H1 (cell line): ENCODE data around the gene CACNA1C. TPM values are rescaled to one million over a fixed set of nuclear protein-coding genes. Genes with fewer than 3 reads are reported as not detected.

Experiments used
- CTCF ChIA-PET: fragments of 300-600 bp; sonication (Branson Sonifier 250); formaldehyde crosslinking; loops from one replicate; lab custom pipeline; 2021; ENCODE audit not compliant: partially characterized antibody; lab: Charles Lee
- POLR2A ChIA-PET: fragments of 300-600 bp; sonication (Branson Sonifier 250); formaldehyde crosslinking; loops from one replicate; lab custom pipeline; 2021; ENCODE audit warnings: inconsistent platforms; ENCODE audit not compliant: partially characterized antibody; lab: Charles Lee
- DNase-seq, 2 experiments: peaks; one replicate each; pipeline versions ENCODE4 v3.0.0 to v3.0.0-alpha.2; 2010 to 2022; ENCODE audit warnings: low spot score in 2 of 2, low read depth in 1 of 2, mixed read lengths in 1 of 2
- FAIRE-seq: peaks from 2 replicates; lab custom pipeline; 2011; peaks lifted over from hg19 to GRCh38; lab: Jason Lieb, UNC
- H2AFZ ChIP-seq: 2 replicates; pipeline ENCODE4 v1.8.1; 2012; ENCODE audit warnings: low read length, inconsistent platforms
- H2AK5ac ChIP-seq: 2 replicates; pipeline ENCODE4 v1.6.1; 2013; ENCODE audit warnings: low read depth, low read length
- H2BK120ac ChIP-seq: replicated peaks from 2 replicates; pipeline ENCODE3; 2013; ENCODE audit warnings: low read depth, low read length, inconsistent platforms
- H2BK12ac ChIP-seq: 2 replicates; pipeline ENCODE4 v1.6.1; 2013; ENCODE audit warnings: low read depth, low read length
- H2BK15ac ChIP-seq: 2 replicates; pipeline ENCODE4 v1.6.1; 2013; ENCODE audit warnings: low read length
- H2BK20ac ChIP-seq: 2 replicates; pipeline ENCODE4 v1.6.1; 2013; ENCODE audit warnings: low read length
- H2BK5ac ChIP-seq: 2 replicates; pipeline ENCODE4 v1.6.1; 2013; ENCODE audit warnings: low read depth, low read length
- H3K14ac ChIP-seq: 2 replicates; pipeline ENCODE4 v1.6.1; 2013; ENCODE audit warnings: inconsistent platforms; ENCODE audit not compliant: insufficient read length
- H3K18ac ChIP-seq: 2 replicates; pipeline ENCODE4 v1.6.1; 2013; ENCODE audit warnings: low read length; ENCODE audit errors: extremely low read depth
- H3K23ac ChIP-seq: 2 replicates; pipeline ENCODE4 v1.6.1; 2013; ENCODE audit warnings: inconsistent platforms; ENCODE audit not compliant: insufficient read length
- H3K23me2 ChIP-seq: 2 replicates; pipeline ENCODE4 v1.6.1; 2013; ENCODE audit warnings: low read depth, low read length
- H3K27ac ChIP-seq: 2 replicates; pipeline ENCODE4 v1.6.1; 2011; ENCODE audit warnings: low read depth, low read length, inconsistent platforms
- H3K27me3 ChIP-seq, 4 experiments: replicated peaks in 1 of 4; 1 replicate in 1 of 4; 2 replicates in 3 of 4; pipeline versions ENCODE4 v1.6.1 to v1.8.1; 2011 to 2013; ENCODE audit warnings: low read length in 3 of 4, mild to moderate bottlenecking in 3 of 4, inconsistent platforms in 2 of 4, mixed read lengths in 2 of 4, moderate library complexity in 1 of 4; ENCODE audit not compliant: control insufficient read depth in 3 of 4, insufficient read depth in 3 of 4; ENCODE audit errors: extremely low read depth in 1 of 4
- H3K36me3 ChIP-seq, 4 experiments: 2 replicates each; pipeline versions ENCODE4 v1.6.1 to v1.8.1; 2011 to 2013; ENCODE audit warnings: mild to moderate bottlenecking in 4 of 4, low read length in 3 of 4, moderate library complexity in 2 of 4, control low read depth in 1 of 4, inconsistent platforms in 1 of 4; ENCODE audit not compliant: insufficient read depth in 4 of 4, control insufficient read depth in 2 of 4
- H3K4ac ChIP-seq: replicated peaks from 2 replicates; pipeline ENCODE3; 2013; ENCODE audit warnings: low read length, low read depth, mixed read lengths, inconsistent platforms; ENCODE audit not compliant: insufficient read length
- H3K4me1 ChIP-seq, 4 experiments: replicated peaks in 1 of 4; 1 replicate in 1 of 4; 2 replicates in 3 of 4; pipeline versions ENCODE4 v1.6.1 to v1.8.1; 2011 to 2013; ENCODE audit warnings: low read length in 3 of 4, inconsistent platforms in 2 of 4, mixed read lengths in 1 of 4; ENCODE audit not compliant: insufficient read depth in 4 of 4, control insufficient read depth in 3 of 4
- H3K4me2 ChIP-seq, 2 experiments: 2 replicates each; pipeline versions ENCODE4 v1.6.1 to v1.8.1; 2011 to 2013; ENCODE audit warnings: low read depth in 2 of 2, low read length in 2 of 2, control low read depth in 1 of 2, inconsistent platforms in 1 of 2, mild to moderate bottlenecking in 1 of 2; ENCODE audit not compliant: insufficient read depth in 1 of 2
- H3K4me3 ChIP-seq, 4 experiments: fragments of 200-600, 300-600 bp in 1 of 4; sonication (generic), shearing (Covaris generic), sonication (Bioruptor Twin) in 1 of 4; 2 replicates each; pipeline versions ENCODE4 v1.5.1 to v1.8.1; 2011 to 2016; ENCODE audit warnings: low read length in 4 of 4, low read depth in 3 of 4, control low read depth in 2 of 4, inconsistent platforms in 2 of 4, mild to moderate bottlenecking in 2 of 4, mixed read lengths in 1 of 4, moderate library complexity in 1 of 4; ENCODE audit not compliant: insufficient read depth in 2 of 4; ENCODE audit errors: extremely low read depth in 1 of 4
- H3K56ac ChIP-seq: replicated peaks from 2 replicates; pipeline ENCODE3; 2013; ENCODE audit warnings: low read depth, mild to moderate bottlenecking, mixed read lengths, low read length, inconsistent platforms; ENCODE audit not compliant: insufficient read length
- H3K79me1 ChIP-seq: 2 replicates; pipeline ENCODE4 v1.6.1; 2013; ENCODE audit warnings: low read depth, low read length, control low read depth
- H3K79me2 ChIP-seq, 2 experiments: 2 replicates each; pipeline versions ENCODE4 v1.6.1 to v1.8.1; 2012 to 2013; ENCODE audit warnings: low read length in 2 of 2, mild to moderate bottlenecking in 2 of 2, inconsistent platforms in 1 of 2; ENCODE audit not compliant: insufficient read depth in 2 of 2, control insufficient read depth in 1 of 2
- H3K9ac ChIP-seq, 4 experiments: replicated peaks in 1 of 4; 1 replicate in 1 of 4; 2 replicates in 3 of 4; pipeline versions ENCODE4 v1.6.1 to v1.8.1; 2011 to 2013; ENCODE audit warnings: low read depth in 3 of 4, low read length in 3 of 4, control low read depth in 2 of 4, mild to moderate bottlenecking in 2 of 4, moderate library complexity in 2 of 4, inconsistent platforms in 1 of 4; ENCODE audit errors: extremely low read depth in 1 of 4
- H3K9me3 ChIP-seq, 2 experiments: 2 replicates each; pipeline versions ENCODE4 v1.6.1 to v1.8.1; 2012 to 2013; ENCODE audit warnings: mild to moderate bottlenecking in 2 of 2, moderate library complexity in 2 of 2, control low read depth in 1 of 2, inconsistent platforms in 1 of 2, low read depth in 1 of 2, low read length in 1 of 2, mixed read lengths in 1 of 2; ENCODE audit not compliant: insufficient read depth in 2 of 2
- H4K20me1 ChIP-seq, 2 experiments: replicated peaks in 1 of 2; 2 replicates each; pipeline versions ENCODE3 to v1.8.1; 2011 to 2013; ENCODE audit warnings: inconsistent platforms in 2 of 2, low read length in 2 of 2, mild to moderate bottlenecking in 1 of 2; ENCODE audit not compliant: insufficient read depth in 2 of 2, control insufficient read depth in 1 of 2
- H4K5ac ChIP-seq: 2 replicates; pipeline ENCODE4 v1.6.1; 2013; ENCODE audit warnings: low read length, low read depth, mixed read lengths, inconsistent platforms; ENCODE audit not compliant: insufficient read length
- H4K8ac ChIP-seq: 2 replicates; pipeline ENCODE4 v1.8.0; 2013; ENCODE audit warnings: mild to moderate bottlenecking, moderate library complexity, low read length, inconsistent platforms; ENCODE audit not compliant: insufficient read depth; ENCODE audit errors: extremely low read depth
- H4K91ac ChIP-seq: replicated peaks from 2 replicates; pipeline ENCODE3; 2013; ENCODE audit warnings: low read length, mixed read lengths, inconsistent platforms; ENCODE audit not compliant: insufficient read length
- BCL11A ChIP-seq, 2 experiments: IDR thresholded peaks; one replicate each; pipeline ENCODE4 v1.6.1; 2011; ENCODE audit warnings: low read depth in 2 of 2, low read length in 2 of 2, mild to moderate bottlenecking in 2 of 2
- KDM5A ChIP-seq: fragments of 200-600 bp; IDR thresholded peaks from 2 replicates; pipeline ENCODE4 v1.7.1; 2012; ENCODE audit warnings: mild to moderate bottlenecking, low read length, inconsistent platforms, mixed read lengths
- RNF2 ChIP-seq: fragments of 200-900, 300-1000 bp; sonication (generic); IDR thresholded peaks from 2 replicates; pipeline ENCODE4 v1.7.1; 2016; ENCODE audit warnings: borderline replicate concordance, low read depth, mild to moderate bottlenecking, antibody characterized with exemption, low read length; ENCODE audit not compliant: poor library complexity, severe bottlenecking; ENCODE audit errors: missing control alignments
- TAF1 ChIP-seq: IDR thresholded peaks from 2 replicates; pipeline ENCODE4 v1.6.1; 2011; ENCODE audit warnings: mild to moderate bottlenecking, low read depth, low read length
- WGBS, 2 experiments: shearing (Covaris generic) in 1 of 2; methylation state at CpG; one replicate each; pipeline versions ENCODE4 v1.1.6 to v1.1.7; 2013 to 2015; ENCODE audit warnings: low lambda C conversion rate in 2 of 2, mixed read lengths in 2 of 2, inconsistent platforms in 1 of 2, low coverage in 1 of 2, missing lambda C conversion rate in 1 of 2; ENCODE audit not compliant: insufficient replicate concordance in 2 of 2, insufficient coverage in 1 of 2, insufficient read length in 1 of 2; ENCODE audit errors: extremely low coverage in 1 of 2, missing lambda C conversion rate in 1 of 2; 5-methylcytosine and 5-hydroxymethylcytosine counted together
- polyA plus RNA-seq, 7 experiments: library from polyadenylated mRNA; depleted of rRNA in 3 of 7; stranded (reverse) in 5 of 7; unstranded in 2 of 7; fragments of >200 nt in 5 of 7; fragments of 200-250 nt in 2 of 7; gene quantifications; 1 replicate in 5 of 7; 2 replicates in 1 of 7; 4 replicates in 1 of 7; pipeline versions ENCODE4 v1.2.1 to v1.2.3, GENCODE V29; 2011 to 2013; ENCODE audit warnings: missing spikeins in 2 of 7, mixed read lengths in 2 of 7
- total RNA-seq: library from RNA; stranded (reverse); fragmentation: NEBNext Ultra II Directional; extraction: Animal tissue kit (Norgen Biotek cat#: 25700); gene quantifications from 2 replicates; pipeline ENCODE4 v1.2.1, GENCODE V29; 2021

CACNA1C gene
- total and polyA plus RNA-seq, 2 of the 8 experiments (the other 6 are each of a cell fraction or from before 2014, with no cell fraction given): 1.3 TPM

GRCh38 chr12:2236506-2237294, 183.9 kb downstream of the CACNA1C start:
- Histone ChIP-seq H3K23ac (no peak overlapping the region), H2BK15ac (no peak overlapping the region), H3K27ac (no peak overlapping the region), H4K91ac (no peak overlapping the region), H3K4me3 (no peak overlapping the region), H2AK5ac (no peak overlapping the region), H4K5ac (no peak overlapping the region), H3K4me1 (no peaks in the 10 kb centered on the region), H3K56ac (no peak overlapping the region), H2BK120ac (no peak overlapping the region), H3K4ac (no peak overlapping the region), H3K9ac (0 out of 7 replicates have a peak overlapping the region, but pooled peaks of 1 of the 4 experiments have one; percentile 32), H2BK12ac (no peak overlapping the region), H3K27me3 (no peaks in the 10 kb centered on the region), H3K14ac (no peak overlapping the region), H3K79me1 (no peaks in the 10 kb centered on the region), H3K23me2 (no peaks in the 10 kb centered on the region), H2BK5ac (no peak overlapping the region), H2AFZ (no peak overlapping the region), H4K8ac (no peak overlapping the region), H3K4me2 (no peak overlapping the region), H3K36me3 (no peaks in the 10 kb centered on the region), H2BK20ac (no peak overlapping the region), H3K18ac (no peak overlapping the region), H3K79me2 (no peaks in the 10 kb centered on the region), H4K20me1 (peaks cover 0 to 2% of the 10 kb centered on the region in 2 experiments), H3K9me3 (0 out of 4 replicates have a peak, but pooled peaks cover 0 to 2% of the 10 kb centered on the region in 2 experiments)
- FAIRE-seq (no peak), DNase-seq (no peak)
- POLR2A ChIA-PET: no interaction called here
- 80% methylated on average over 5 of the region's 5 CpGs; no CpG with 5 or more reads in 1 of the 2 experiments for WGBS, 2 experiments
- CTCF ChIA-PET: no interaction called here
- TF ChIP-seq RNF2: no peak
- no peak for TF ChIP-seq BCL11A (IDR thresholded peaks at IDR 0.05; ENCODE audit: low read depth in 2 of 2, low read length in 2 of 2)
- TF ChIP-seq TAF1: no peak
- TF ChIP-seq KDM5A: no peak
